GM18526 (cell line): ENCODE measurements around the gene FAM118A.

Experiments
- POLR2A ChIP-seq: IDR thresholded peaks from 3 replicates; pipeline ENCODE4 v1.6.1; 2011; ENCODE audit not compliant: insufficient read length; ENCODE audit errors: extremely low read depth

Gene FAM118A

GRCh38 chr22:45334068-45334467 lies 24.3 kb downstream of the FAM118A start:
- TF ChIP-seq POLR2A = no peak

- no peak for TF ChIP-seq POLR2A
Observed at GRCh38 chr22:45334528-45334927, 24.8 kb downstream of the FAM118A start.

- no peak for TF ChIP-seq POLR2A
Observed at GRCh38 chr22:45335021-45335818, 25.5 kb downstream of the FAM118A start.

GRCh38 chr22:45335854-45336522 lies 26.3 kb downstream of the FAM118A start:
- no peak for TF ChIP-seq POLR2A

GRCh38 chr22:45336971-45337431 lies 27.3 kb downstream of the FAM118A start:
- TF ChIP-seq POLR2A = no peak

GRCh38 chr22:45337536-45337935 lies 27.8 kb downstream of the FAM118A start:
- no peak for TF ChIP-seq POLR2A

GRCh38 chr22:45338795-45339194 lies 29.1 kb downstream of the FAM118A start:
- TF ChIP-seq POLR2A = no peak

- TF ChIP-seq POLR2A = no peak
Observed at GRCh38 chr22:45340323-45340722, 30.6 kb downstream of the FAM118A start.

GRCh38 chr22:45341498-45341897 lies 31.8 kb downstream of the FAM118A start:
- no peak for TF ChIP-seq POLR2A

- TF ChIP-seq POLR2A = no peak
Observed at GRCh38 chr22:45343143-45343542, 33.4 kb downstream of the FAM118A start.

GRCh38 chr22:45344334-45344733 lies 34.6 kb downstream of the FAM118A start:
- TF ChIP-seq POLR2A = no peak

GRCh38 chr22:45349916-45350315 lies 40.2 kb downstream of the FAM118A start:
- TF ChIP-seq POLR2A = no peak

- no peak for TF ChIP-seq POLR2A
Observed at GRCh38 chr22:45351956-45352355, 42.2 kb downstream of the FAM118A start.

GRCh38 chr22:45353786-45354185 lies 44.1 kb downstream of the FAM118A start:
- TF ChIP-seq POLR2A = no peak

- no peak for TF ChIP-seq POLR2A
Observed at GRCh38 chr22:45357490-45357889, 47.8 kb downstream of the FAM118A start.

GRCh38 chr22:45358127-45358526 lies 48.4 kb downstream of the FAM118A start:
- TF ChIP-seq POLR2A = no peak
